DMS153 treated with DMSO at 0.1 percent for 48 hours (cell line): Measurements from ENCODE around the gene MAGEE1.

Experiments used
- DNase-seq: peaks from one replicate; lab custom pipeline; 2025; ENCODE audit not compliant: unreplicated experiment; lab: John Stamatoyannopoulos, UW

The MAGEE1 gene

DNA sequence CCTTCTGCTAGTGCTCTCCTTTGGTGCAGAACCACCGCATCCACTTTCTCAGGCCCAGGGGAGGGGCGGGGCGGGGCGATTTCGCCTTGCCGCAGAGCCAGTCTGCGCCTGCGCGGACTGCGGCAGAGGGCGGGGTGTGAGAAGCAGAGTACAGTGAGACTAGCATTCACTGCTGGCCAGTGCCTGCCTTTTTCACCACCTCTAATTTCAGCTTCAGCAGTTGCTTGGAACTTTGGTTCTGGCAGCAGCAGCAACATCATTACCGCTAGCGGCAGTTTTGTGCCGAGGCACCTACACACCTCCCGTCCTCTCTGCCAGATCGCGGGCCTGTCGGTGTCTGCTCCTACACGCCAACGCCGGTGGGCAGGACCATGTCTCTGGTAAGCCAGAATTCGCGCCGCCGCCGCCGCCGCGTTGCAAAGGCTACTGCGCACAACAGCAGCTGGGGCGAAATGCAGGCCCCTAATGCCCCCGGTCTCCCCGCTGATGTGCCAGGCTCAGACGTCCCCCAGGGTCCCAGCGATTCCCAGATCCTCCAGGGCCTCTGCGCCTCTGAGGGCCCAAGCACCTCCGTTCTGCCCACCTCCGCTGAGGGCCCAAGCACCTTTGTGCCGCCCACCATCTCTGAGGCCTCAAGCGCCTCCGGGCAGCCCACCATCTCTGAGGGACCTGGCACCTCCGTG is at the start of gene MAGEE1:
MAGEE1 (plus strand) TSS at position 151 of the 683 bp plus-strand sequence; CDS start at position 372, 221 bp downstream.
- DNase-seq = peak; percentile 26

DNA sequence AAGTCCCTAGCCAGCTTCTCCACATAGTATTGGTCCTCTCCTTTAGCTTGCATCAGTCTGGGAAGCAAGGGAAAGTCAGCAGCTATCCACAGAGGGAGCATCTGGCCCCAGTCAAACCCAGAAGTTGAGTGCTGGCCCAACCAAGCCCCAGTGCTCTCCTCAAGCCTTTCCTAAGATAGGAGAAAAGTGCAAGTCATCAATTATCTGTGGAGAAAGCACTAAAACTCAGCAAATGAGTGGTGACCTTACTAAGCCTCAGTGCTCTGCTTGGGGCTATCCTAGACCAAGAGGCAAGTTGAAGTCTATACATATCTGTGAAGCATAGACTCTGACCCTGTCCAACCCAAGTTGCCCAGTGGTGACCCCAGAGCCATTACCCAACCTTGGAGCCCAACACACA is 28.5 kb upstream of the MAGEE1 start:
- no peak for DNase-seq

GRCh38 chrX:76407795-76408194 is 19.7 kb upstream of the MAGEE1 start:
- DNase-seq = no peak

DNA sequence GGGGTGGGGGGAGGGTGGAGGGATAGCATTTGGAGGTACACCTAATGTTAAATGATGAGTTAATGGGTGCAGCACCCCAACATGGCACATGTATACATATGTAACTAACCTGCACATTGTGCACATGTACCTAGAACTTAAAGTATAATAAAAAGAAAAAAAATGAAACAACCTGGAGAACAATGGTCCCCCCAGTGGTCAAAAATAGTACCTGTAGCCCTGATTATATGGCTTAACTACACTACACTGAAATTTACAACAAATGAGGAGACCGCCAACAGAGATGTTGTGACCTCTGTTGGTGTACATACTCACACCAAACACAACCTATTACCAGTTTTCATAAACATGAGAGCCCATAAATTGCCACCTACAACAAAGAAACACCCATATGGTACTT is 7.3 kb upstream of the MAGEE1 start:
- no peak for DNase-seq

DNA sequence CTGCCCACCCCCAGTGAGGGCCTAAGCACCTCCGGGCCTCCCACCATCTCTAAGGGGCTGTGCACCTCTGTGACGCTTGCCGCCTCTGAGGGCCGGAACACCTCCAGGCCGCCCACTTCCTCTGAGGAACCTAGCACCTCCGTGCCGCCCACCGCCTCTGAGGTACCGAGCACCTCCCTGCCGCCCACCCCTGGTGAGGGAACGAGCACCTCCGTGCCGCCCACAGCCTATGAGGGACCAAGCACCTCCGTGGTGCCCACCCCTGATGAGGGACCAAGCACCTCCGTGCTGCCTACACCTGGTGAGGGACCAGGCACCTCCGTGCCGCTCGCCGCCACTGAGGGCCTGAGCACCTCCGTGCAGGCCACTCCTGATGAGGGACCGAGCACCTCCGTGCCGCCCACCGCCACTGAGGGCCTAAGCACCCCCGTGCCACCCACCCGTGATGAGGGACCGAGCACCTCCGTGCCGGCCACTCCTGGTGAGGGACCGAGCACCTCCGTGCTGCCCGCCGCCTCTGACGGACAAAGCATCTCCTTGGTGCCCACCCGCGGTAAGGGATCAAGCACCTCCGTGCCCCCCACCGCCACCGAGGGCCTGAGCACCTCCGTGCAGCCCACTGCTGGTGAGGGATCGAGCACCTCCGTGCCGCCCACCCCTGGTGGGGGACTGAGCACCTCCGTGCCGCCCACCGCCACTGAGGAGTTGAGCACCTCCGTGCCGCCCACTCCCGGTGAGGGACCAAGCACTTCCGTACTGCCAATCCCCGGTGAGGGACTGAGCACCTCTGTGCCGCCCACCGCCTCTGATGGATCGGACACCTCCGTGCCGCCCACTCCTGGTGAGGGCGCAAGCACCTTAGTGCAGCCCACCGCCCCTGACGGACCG is 977 bp downstream of the MAGEE1 start:
- DNase-seq = no peak

DNA sequence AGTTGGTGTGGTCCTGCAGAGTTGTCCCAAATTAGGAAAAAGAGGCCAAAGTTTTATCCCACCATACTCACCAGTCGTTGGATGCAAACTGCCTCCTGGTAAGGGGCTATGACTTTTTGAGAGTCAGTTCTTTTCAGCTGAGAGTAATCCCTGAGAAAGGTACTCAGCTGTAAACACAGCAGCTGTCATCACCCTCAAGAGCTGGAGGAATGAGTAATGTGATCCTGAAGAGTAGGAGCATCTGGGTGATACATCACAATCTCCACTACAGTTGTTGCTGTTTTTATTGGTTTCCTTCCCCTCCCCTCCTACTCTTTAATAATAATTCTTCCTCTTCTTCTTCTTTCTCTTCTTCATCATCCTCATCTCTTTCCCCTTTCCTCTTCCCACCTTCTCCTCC is 5.7 kb downstream of the MAGEE1 start:
- DNase-seq = no peak

DNA sequence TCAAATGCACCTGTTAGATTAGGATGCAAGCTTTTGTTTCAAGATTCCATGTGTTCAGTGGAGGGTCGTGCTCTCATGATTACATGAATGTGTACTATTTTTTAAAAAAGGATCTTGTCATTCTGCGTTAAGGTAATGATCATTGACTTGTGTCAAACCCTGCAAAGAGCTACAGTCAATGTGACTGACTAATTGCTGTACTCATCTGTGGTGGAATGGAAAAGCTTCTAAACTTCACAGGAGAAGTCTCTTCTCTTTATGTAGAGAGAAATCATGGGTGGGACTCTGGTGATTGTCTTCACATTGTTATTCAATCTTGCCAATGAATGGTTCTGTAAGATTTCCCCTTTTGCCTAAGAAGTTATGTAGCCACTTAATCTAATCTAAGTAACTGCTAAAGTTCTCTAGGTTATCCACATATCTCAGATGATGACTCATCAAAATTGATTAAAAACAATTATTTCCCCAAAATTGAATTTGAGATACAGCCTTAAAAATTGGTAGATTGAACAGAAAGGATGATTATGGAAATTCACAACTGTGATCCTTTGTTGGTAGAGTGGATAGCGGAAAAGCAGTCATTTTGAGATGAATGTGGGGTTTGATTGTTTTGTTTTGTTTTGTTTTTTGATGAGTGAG is 6.7 kb downstream of the MAGEE1 start:
- no peak for DNase-seq

- no peak for DNase-seq
These were observed 11.7 kb downstream of the MAGEE1 start for GRCh38 chrX:76439188-76439587.

- no peak for DNase-seq
These were observed 26.4 kb downstream of the MAGEE1 start for GRCh38 chrX:76453737-76454406.

GRCh38 chrX:76454456-76454927 is 27.0 kb downstream of the MAGEE1 start:
- DNase-seq = no peak

GRCh38 chrX:76477353-76477752 is 49.8 kb downstream of the MAGEE1 start:
- DNase-seq = no peak
